ENCODE results near the gene HNMT.

The HNMT gene

GRCh38 chr2:137963535-137964065 is 673 bp upstream of the HNMT start:
- no peak for DNase-seq (ENCODE audit: low read depth)
- no peak overlapping the region for H3K4me3 ChIP-seq (ENCODE audit: low read depth, low read length)
- TF ChIP-seq, protein P1, sequence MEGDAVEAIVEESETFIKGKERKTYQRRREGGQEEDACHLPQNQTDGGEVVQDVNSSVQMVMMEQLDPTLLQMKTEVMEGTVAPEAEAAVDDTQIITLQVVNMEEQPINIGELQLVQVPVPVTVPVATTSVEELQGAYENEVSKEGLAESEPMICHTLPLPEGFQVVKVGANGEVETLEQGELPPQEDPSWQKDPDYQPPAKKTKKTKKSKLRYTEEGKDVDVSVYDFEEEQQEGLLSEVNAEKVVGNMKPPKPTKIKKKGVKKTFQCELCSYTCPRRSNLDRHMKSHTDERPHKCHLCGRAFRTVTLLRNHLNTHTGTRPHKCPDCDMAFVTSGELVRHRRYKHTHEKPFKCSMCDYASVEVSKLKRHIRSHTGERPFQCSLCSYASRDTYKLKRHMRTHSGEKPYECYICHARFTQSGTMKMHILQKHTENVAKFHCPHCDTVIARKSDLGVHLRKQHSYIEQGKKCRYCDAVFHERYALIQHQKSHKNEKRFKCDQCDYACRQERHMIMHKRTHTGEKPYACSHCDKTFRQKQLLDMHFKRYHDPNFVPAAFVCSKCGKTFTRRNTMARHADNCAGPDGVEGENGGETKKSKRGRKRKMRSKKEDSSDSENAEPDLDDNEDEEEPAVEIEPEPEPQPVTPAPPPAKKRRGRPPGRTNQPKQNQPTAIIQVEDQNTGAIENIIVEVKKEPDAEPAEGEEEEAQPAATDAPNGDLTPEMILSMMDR (IDR thresholded peaks at IDR 0.05; ENCODE audit: control insufficient read depth, extremely low read depth, insufficient read depth): no peak

- TF ChIP-seq, protein P1 (IDR thresholded peaks at IDR 0.05; ENCODE audit: control insufficient read depth, extremely low read depth, insufficient read depth): no peak
- no peak overlapping the region for H3K4me3 ChIP-seq (ENCODE audit: low read depth, low read length)
- no peak for DNase-seq (ENCODE audit: low read depth)
Observed at GRCh38 chr2:137964859-137965459, 686 bp downstream of the HNMT start.

DNA sequence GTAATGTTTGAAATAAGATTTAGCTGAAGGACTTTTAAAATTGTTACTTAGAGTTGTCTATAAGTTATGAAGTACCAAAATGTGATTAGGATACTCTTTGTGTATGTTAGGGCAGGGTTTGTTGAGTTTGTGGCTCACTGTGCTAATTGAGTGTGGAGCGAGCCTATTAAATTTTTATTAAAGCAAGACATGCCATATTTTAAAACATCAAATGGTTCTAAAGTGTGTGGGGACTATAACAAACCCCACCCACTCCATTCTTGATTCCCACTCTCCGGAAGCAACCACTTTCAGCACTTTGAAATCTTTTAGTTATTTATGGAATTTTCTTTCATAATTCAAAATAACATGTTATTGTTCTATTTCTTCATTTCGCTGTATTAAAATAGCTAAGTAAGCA is 1.8 kb downstream of the HNMT start:
- DNase-seq (ENCODE audit: low read depth): no peak
- TF ChIP-seq, protein P1 (IDR thresholded peaks at IDR 0.05; ENCODE audit: control insufficient read depth, extremely low read depth, insufficient read depth): no peak
- H3K4me3 ChIP-seq (ENCODE audit: low read depth, low read length): no peak overlapping the region

GRCh38 chr2:137967042-137967441 is 2.8 kb downstream of the HNMT start:
- no peak overlapping the region for H3K4me3 ChIP-seq (ENCODE audit: low read depth, low read length)
- TF ChIP-seq, protein P1 (IDR thresholded peaks at IDR 0.05; ENCODE audit: control insufficient read depth, extremely low read depth, insufficient read depth): no peak
- DNase-seq (ENCODE audit: low read depth): no peak

DNA sequence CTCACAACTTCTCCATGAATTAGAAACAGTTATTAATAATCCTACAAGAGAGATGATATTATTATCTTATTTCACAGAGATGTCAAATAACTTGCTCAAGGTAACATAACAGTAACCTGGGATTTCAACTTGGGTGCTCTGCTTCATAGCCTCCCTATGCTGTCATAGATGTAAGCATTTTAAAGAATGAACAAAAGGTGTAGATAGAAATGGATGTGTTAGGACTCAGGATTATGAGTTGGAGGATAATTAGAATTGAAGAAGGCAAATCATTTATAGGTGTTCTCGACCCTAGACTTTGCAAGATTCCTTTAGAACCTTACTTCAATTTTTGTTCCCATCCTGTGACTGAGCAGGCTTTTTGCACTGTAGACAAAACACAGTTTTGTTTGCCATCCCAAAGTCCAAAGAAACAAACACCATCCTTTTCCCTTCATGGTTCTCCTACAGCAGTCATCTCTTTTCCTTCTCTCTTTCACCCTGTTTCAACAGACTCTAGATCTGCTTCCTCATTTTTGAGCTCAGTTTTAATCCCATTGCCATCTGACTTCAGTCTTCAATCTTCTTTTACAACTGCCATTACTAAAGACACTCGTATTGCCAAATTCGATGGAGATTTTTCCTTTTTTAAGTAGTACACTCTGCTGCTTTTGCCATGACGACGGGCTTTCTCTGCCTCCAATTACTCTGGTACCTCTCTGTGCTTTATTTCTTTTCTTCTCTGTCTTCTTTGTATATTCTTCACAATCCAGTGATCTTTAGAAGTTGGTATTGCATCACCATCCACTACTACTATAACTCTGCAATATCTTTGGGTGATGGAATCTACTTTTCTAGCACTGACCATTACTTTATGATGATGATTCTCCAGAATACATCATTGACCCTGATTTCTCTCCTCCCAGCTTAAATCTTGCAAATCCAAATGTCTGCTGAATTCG is 4.5 kb downstream of the HNMT start:
- DNase-seq (ENCODE audit: low read depth): no peak
- no peak overlapping the region for H3K4me3 ChIP-seq (ENCODE audit: low read depth, low read length)
- TF ChIP-seq, protein P1 (IDR thresholded peaks at IDR 0.05; ENCODE audit: control insufficient read depth, extremely low read depth, insufficient read depth): no peak

DNA sequence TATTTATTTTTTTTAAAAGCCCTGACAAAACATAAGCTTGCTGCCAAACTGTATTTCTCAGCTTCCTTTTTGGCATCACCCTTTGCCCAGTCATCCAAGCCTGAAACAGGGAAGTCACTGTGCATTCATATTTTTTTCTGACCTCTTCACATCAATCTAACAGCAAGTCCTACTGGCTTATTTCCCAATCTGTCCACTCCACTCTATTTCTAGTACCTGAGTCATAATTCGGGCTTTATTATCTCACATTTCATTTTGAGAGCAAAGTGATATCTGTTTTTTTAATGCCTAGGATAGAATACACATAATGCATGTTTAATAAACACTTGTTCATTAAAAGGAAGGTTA is 5.1 kb downstream of the HNMT start:
- DNase-seq (ENCODE audit: low read depth): peak; percentile 18
- TF ChIP-seq, protein P1 (IDR thresholded peaks at IDR 0.05; ENCODE audit: control insufficient read depth, extremely low read depth, insufficient read depth): no peak
- H3K4me3 ChIP-seq (ENCODE audit: low read depth, low read length): no peak overlapping the region

All from LNCaP clone FGC (cell line).